Endothelial cell of umbilical vein (primary cell): ENCODE results near the gene C14orf180. TPM values are rescaled to one million over a fixed set of nuclear protein-coding genes. Genes with fewer than 3 reads are reported as not detected.

Experiments used
- BruUV-seq: library from RNA; stranded (reverse); fragments of 400-500 nt; replicated peaks from 2 replicates; lab custom pipeline; 2021; lab: Mats Ljungman, UMichigan
- CTCF ChIA-PET: fragments of 300-600, 350-600 bp; sonication (Branson Sonifier 250); formaldehyde crosslinking; loops from one replicate; lab custom pipeline; 2021; ENCODE audit warnings: antibody characterized with exemption, inconsistent platforms; lab: Charles Lee
- POLR2A ChIA-PET: fragments of 300-600, 350-600 bp; sonication (Branson Sonifier 250); formaldehyde crosslinking; loops from one replicate; lab custom pipeline; 2021; ENCODE audit warnings: antibody characterized with exemption, inconsistent platforms; lab: Charles Lee
- DNase-seq: peaks from one replicate; pipeline ENCODE4 v3.0.0-alpha.2; 2011; ENCODE audit warnings: low read depth, low spot score
- FAIRE-seq: peaks from 2 replicates; lab custom pipeline; 2011; peaks lifted over from hg19 to GRCh38; lab: Jason Lieb, UNC
- H2AFZ ChIP-seq: 2 replicates; pipeline ENCODE4 v1.6.0; 2012; ENCODE audit warnings: low read depth, low read length, control low read depth, inconsistent platforms
- H3K27ac ChIP-seq: 2 replicates; pipeline ENCODE4 v1.5.1; 2011; ENCODE audit warnings: low read depth, mild to moderate bottlenecking, control low read depth, low read length, moderate library complexity; ENCODE audit not compliant: insufficient read depth
- H3K27me3 ChIP-seq, 2 experiments: 2 replicates each; pipeline versions ENCODE4 v1.6.0 to v1.6.1; 2011; ENCODE audit warnings: low read length in 2 of 2, mixed read lengths in 1 of 2; ENCODE audit not compliant: control insufficient read depth in 2 of 2, insufficient read depth in 2 of 2
- H3K36me3 ChIP-seq, 2 experiments: 2 replicates in 1 of 2; 3 replicates in 1 of 2; pipeline ENCODE4 v1.5.1; 2011; ENCODE audit warnings: low read length in 2 of 2, mild to moderate bottlenecking in 1 of 2, moderate library complexity in 1 of 2; ENCODE audit not compliant: control insufficient read depth in 2 of 2, insufficient read depth in 2 of 2; ENCODE audit errors: extremely low read depth in 1 of 2
- H3K4me1 ChIP-seq: 3 replicates; pipeline ENCODE4 v1.5.1; 2011; ENCODE audit warnings: mild to moderate bottlenecking, low read length; ENCODE audit not compliant: control insufficient read depth, insufficient read depth; ENCODE audit errors: extremely low read depth
- H3K4me2 ChIP-seq: 2 replicates; pipeline ENCODE4 v1.6.1; 2011; ENCODE audit warnings: low read length, control low read depth, mixed read lengths; ENCODE audit not compliant: insufficient read depth
- H3K4me3 ChIP-seq, 3 experiments: fragments of 200-600 bp in 1 of 3; sonication (generic), shearing (Covaris generic) in 1 of 3; replicated peaks in 1 of 3; 2 replicates each; pipeline ENCODE4 v1.5.1; 2011 to 2016; ENCODE audit warnings: control low read depth in 3 of 3, low read length in 3 of 3, mild to moderate bottlenecking in 2 of 3, inconsistent platforms in 1 of 3, low read depth in 1 of 3, moderate library complexity in 1 of 3; ENCODE audit not compliant: insufficient read depth in 1 of 3
- H3K79me2 ChIP-seq: 2 replicates; pipeline ENCODE4 v1.6.0; 2012; ENCODE audit warnings: low read length, inconsistent platforms; ENCODE audit not compliant: control insufficient read depth, insufficient read depth
- H3K9ac ChIP-seq: replicated peaks from 2 replicates; pipeline ENCODE3; 2011; ENCODE audit warnings: low read length, control low read depth; ENCODE audit not compliant: insufficient read depth; ENCODE audit errors: extremely low read depth
- H3K9me1 ChIP-seq: replicated peaks from 3 replicates; pipeline ENCODE4 v1.6.0; 2011; ENCODE audit warnings: mild to moderate bottlenecking, low read length; ENCODE audit not compliant: control insufficient read depth, insufficient read depth; ENCODE audit errors: extremely low read depth
- H3K9me3 ChIP-seq: replicated peaks from 2 replicates; pipeline ENCODE4 v1.5.1; 2012; ENCODE audit warnings: low read length, inconsistent platforms; ENCODE audit not compliant: control insufficient read depth, insufficient read depth
- H4K20me1 ChIP-seq: replicated peaks from 2 replicates; pipeline ENCODE3; 2011; ENCODE audit warnings: mild to moderate bottlenecking, low read length; ENCODE audit not compliant: control insufficient read depth, insufficient read depth; ENCODE audit errors: extremely low read depth
- EZH2 ChIP-seq: IDR thresholded peaks from 2 replicates; pipeline ENCODE4 v1.6.1; 2012; ENCODE audit warnings: borderline replicate concordance, low read depth, mild to moderate bottlenecking, moderate library complexity, low read length, inconsistent platforms; ENCODE audit not compliant: severe bottlenecking
- FOS ChIP-seq: IDR thresholded peaks from 2 replicates; pipeline ENCODE4 v1.6.1; 2011; ENCODE audit warnings: mild to moderate bottlenecking, low read length, moderate library complexity, borderline replicate concordance; ENCODE audit not compliant: insufficient read depth
- GATA2 ChIP-seq: IDR thresholded peaks from 2 replicates; pipeline ENCODE4 v1.7.0; 2011; ENCODE audit warnings: low read depth, mild to moderate bottlenecking, moderate library complexity, mixed read lengths, low read length; ENCODE audit not compliant: insufficient read length, insufficient read depth
- JUN ChIP-seq: IDR thresholded peaks from 2 replicates; pipeline ENCODE4 v1.6.1; 2011; ENCODE audit warnings: borderline replicate concordance, low read depth; ENCODE audit not compliant: insufficient read length, insufficient read depth
- MYC ChIP-seq: IDR thresholded peaks from one replicate; pipeline ENCODE4 v1.6.1; 2011; ENCODE audit warnings: mild to moderate bottlenecking, low read depth, low read length
- POLR2A ChIP-seq: IDR thresholded peaks from 2 replicates; pipeline ENCODE4 v1.6.1; 2012; ENCODE audit warnings: low read depth, mild to moderate bottlenecking, control low read depth, low read length
- POLR2AphosphoS5 ChIP-seq: IDR thresholded peaks from 2 replicates; pipeline ENCODE4 v1.6.1; 2012; ENCODE audit warnings: low read depth, mild to moderate bottlenecking, control low read depth, low read length, moderate library complexity; ENCODE audit not compliant: insufficient read depth
- dilution Hi-C: fragments of 300-500 bp; cut with MboI; formaldehyde crosslinking; loops from one replicate; pipeline ENCODE4 v1.15.0; 2019; ENCODE audit warnings: low sequenced_read_pairs; ENCODE audit not compliant: extremely low pct_ligation_motif_present
- intact Hi-C: fragments of 100-400 bp; cut with micrococcal nuclease; formaldehyde crosslinking; loops from one replicate; pipeline ENCODE4 v1.10.0; 2022
- polyA plus RNA-seq, 4 experiments: library from polyadenylated mRNA; depleted of rRNA in 3 of 4; stranded (reverse) in 3 of 4; unstranded in 1 of 4; fragments of >200 nt; gene quantifications; 2 replicates each; pipeline versions ENCODE4 v1.2.1 to v1.2.3, GENCODE V29; 2011 to 2012; ENCODE audit warnings: missing spikeins in 1 of 4
- total RNA-seq: library from RNA; stranded (reverse); gene quantifications from 2 replicates; pipeline ENCODE4 v1.2.3, GENCODE V29; 2021
- TF ChIP-seq, protein P1 (sequence below): IDR thresholded peaks from 2 replicates; pipeline ENCODE4 v1.6.1; 2011; ENCODE audit not compliant: insufficient read depth, insufficient read length
- TF ChIP-seq, protein P2 (sequence below), 2 donors: IDR thresholded peaks; 1 replicate in 1 of 2; 2 replicates in 1 of 2; pipeline ENCODE4 v1.5.1; 2011; ENCODE audit warnings: low read length in 2 of 2, mild to moderate bottlenecking in 2 of 2, moderate library complexity in 2 of 2, control low read depth in 1 of 2, inconsistent platforms in 1 of 2, low read depth in 1 of 2; ENCODE audit not compliant: insufficient read depth in 1 of 2; ENCODE audit errors: extremely low read depth in 1 of 2

C14orf180 gene
- total and polyA plus RNA-seq, 2 donors (not counting 3 experiments of a cell fraction or from before 2014, with no cell fraction given): not detected

DNA sequence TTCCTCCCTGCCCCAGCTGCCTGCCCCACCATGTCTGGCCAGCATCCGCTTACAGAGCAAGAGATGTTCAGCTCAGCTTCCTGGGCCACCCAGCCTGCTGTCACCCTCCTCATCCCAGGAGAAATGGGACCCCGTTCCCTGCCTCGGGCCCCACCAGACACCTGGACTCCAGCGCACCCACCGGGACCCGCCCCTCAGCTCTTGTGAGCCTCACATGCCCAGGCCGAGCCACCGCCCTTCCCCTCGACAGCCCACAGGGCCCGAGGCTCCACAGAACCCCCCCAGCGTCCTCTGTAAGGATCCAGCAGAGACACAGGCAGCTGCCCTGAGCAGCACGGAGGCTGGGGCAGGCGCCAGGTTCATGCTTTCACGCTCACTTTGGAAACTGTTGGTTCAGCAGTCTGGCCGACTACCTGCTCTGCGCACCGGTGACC, 18.4 kb upstream of the C14orf180 start:
- BruUV-seq: no TSS peak
- POLR2A ChIA-PET: no interaction called here
- dilution Hi-C loops: no loop called here
- Histone ChIP-seq H3K4me1 (no peaks in the 10 kb centered on the region), H3K4me2 (no peak overlapping the region), H3K9ac (no peak overlapping the region), H3K9me1 (no peaks in the 10 kb centered on the region), H3K9me3 (no peaks in the 10 kb centered on the region), H3K27ac (no peak overlapping the region), H3K27me3 (no peaks in the 10 kb centered on the region), H3K36me3 (no peaks in the 10 kb centered on the region), H3K79me2 (no peaks in the 10 kb centered on the region), H3K4me3 (no peak overlapping the region), H2AFZ (no peak overlapping the region), H4K20me1 (no peaks in the 10 kb centered on the region)
- TF ChIP-seq, protein P1, sequence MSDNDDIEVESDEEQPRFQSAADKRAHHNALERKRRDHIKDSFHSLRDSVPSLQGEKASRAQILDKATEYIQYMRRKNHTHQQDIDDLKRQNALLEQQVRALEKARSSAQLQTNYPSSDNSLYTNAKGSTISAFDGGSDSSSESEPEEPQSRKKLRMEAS: no peak
- TF ChIP-seq GATA2 (no peak), EZH2 (no peak), POLR2AphosphoS5 (no peak), MYC (no peak), JUN (no peak), FOS (no peak), POLR2A (no peak)
- TF ChIP-seq, protein P2, sequence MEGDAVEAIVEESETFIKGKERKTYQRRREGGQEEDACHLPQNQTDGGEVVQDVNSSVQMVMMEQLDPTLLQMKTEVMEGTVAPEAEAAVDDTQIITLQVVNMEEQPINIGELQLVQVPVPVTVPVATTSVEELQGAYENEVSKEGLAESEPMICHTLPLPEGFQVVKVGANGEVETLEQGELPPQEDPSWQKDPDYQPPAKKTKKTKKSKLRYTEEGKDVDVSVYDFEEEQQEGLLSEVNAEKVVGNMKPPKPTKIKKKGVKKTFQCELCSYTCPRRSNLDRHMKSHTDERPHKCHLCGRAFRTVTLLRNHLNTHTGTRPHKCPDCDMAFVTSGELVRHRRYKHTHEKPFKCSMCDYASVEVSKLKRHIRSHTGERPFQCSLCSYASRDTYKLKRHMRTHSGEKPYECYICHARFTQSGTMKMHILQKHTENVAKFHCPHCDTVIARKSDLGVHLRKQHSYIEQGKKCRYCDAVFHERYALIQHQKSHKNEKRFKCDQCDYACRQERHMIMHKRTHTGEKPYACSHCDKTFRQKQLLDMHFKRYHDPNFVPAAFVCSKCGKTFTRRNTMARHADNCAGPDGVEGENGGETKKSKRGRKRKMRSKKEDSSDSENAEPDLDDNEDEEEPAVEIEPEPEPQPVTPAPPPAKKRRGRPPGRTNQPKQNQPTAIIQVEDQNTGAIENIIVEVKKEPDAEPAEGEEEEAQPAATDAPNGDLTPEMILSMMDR (IDR thresholded peaks at IDR 0.05; ENCODE audit: extremely low read depth in 1 of 2, insufficient read depth in 1 of 2, low read depth in 1 of 2, low read length in 2 of 2): no peak
- CTCF ChIA-PET: interaction anchor here (3.2 to 5.1 kb wide), 2 partner anchors 424 to 483 kb away, joined by 27 to 66 read pairs; no protein-coding TSS in a partner anchor
- FAIRE-seq (no peak), DNase-seq (no peak)
- intact Hi-C loops: no loop called here
